GM12892 (cell line): Measurements from ENCODE around the gene NPBWR2.

Experiments
- POLR2A ChIP-seq: IDR thresholded peaks from 2 replicates; pipeline ENCODE4 v1.6.1; 2011; ENCODE audit warnings: low read depth, low read length, control low read depth
- TAF1 ChIP-seq: IDR thresholded peaks from 2 replicates; pipeline ENCODE4 v1.6.1; 2011; ENCODE audit warnings: low read depth, mild to moderate bottlenecking, control low read depth, low read length, borderline replicate concordance

DNA sequence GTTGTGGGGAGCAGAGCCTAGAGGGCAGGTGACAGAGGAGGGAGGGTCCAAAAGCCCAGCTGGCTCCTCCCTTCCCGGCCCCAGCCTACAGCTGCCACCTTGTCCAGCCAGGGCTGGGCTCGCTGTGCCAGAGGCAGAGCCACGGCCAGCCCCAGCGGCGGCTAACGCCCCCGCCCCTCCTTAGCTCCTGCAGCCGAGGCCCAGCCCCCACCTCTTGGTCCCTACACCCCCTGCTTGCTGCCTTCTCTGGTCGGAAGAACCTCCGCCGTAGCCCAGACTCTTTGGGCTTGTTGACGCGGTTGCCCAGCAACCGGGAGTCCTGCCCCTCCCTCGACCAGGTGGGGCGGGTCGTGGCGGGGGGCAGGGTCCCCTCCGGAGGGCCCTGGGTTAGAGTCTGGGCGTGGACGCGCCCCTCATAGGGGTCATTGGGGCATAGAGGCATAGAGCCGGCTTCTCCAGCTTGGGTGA lies 22.6 kb downstream of the NPBWR2 start:
- TF ChIP-seq POLR2A (no peak), TAF1 (no peak)
